A673 (cell line): ENCODE data around the gene PHF14. TPM values are rescaled to one million over a fixed set of nuclear protein-coding genes. Genes with fewer than 3 reads are reported as not detected.
"Not testable (repeated sequence)": the region's sequence is repeated elsewhere in the genome, so short reads cannot be mapped to it uniquely, and the experiment has no call there.

Source experiments
- BruUV-seq: library from RNA; stranded (reverse); fragments of 400-500 nt; replicated peaks from 2 replicates; lab custom pipeline; 2021; lab: Mats Ljungman, UMichigan
- CTCF ChIA-PET: fragments of 300-600 bp; sonication (Branson Sonifier 250); formaldehyde crosslinking; loops from one replicate; lab custom pipeline; 2022; ENCODE audit warnings: antibody characterized with exemption; lab: Charles Lee
- POLR2A ChIA-PET: fragments of 300-600 bp; sonication (Branson Sonifier 250); formaldehyde crosslinking; loops from one replicate; lab custom pipeline; 2022; ENCODE audit warnings: antibody characterized with exemption; ENCODE audit not compliant: low non-redundant PET; lab: Charles Lee
- DNase-seq: peaks from one replicate; pipeline ENCODE4 v3.0.0-alpha.2; 2015; ENCODE audit warnings: low spot score
- H3K27ac ChIP-seq: fragments of 200-600 bp; sonication (generic); 2 replicates; pipeline ENCODE4 v1.5.1; 2016; ENCODE audit warnings: mixed run types, low read depth, mild to moderate bottlenecking, mixed read lengths, antibody characterized with exemption, low read length; ENCODE audit not compliant: poor library complexity, severe bottlenecking
- H3K27me3 ChIP-seq: fragments of 200-600 bp; sonication (generic); replicated peaks from 2 replicates; pipeline ENCODE4 v1.6.1; 2017; ENCODE audit warnings: mixed run types, low read depth, mild to moderate bottlenecking, mixed read lengths, antibody characterized with exemption, low read length; ENCODE audit not compliant: insufficient read depth, poor library complexity
- H3K36me3 ChIP-seq: fragments of 200-600 bp; sonication (generic); 2 replicates; pipeline ENCODE4 v1.6.1; 2016; ENCODE audit warnings: mixed run types, mild to moderate bottlenecking, mixed read lengths, antibody characterized with exemption, low read length; ENCODE audit not compliant: insufficient read depth, poor library complexity, severe bottlenecking
- H3K4me1 ChIP-seq: fragments of 200-600 bp; sonication (generic); 2 replicates; pipeline ENCODE4 v1.6.1; 2017; ENCODE audit warnings: mixed run types, mild to moderate bottlenecking, mixed read lengths, antibody characterized with exemption, low read length; ENCODE audit not compliant: insufficient read depth, poor library complexity, severe bottlenecking
- H3K4me3 ChIP-seq: fragments of 200-600 bp; sonication (generic); 2 replicates; pipeline ENCODE4 v1.5.1; 2016; ENCODE audit warnings: low read depth, mixed run types, mild to moderate bottlenecking, mixed read lengths, low read length; ENCODE audit not compliant: poor library complexity, severe bottlenecking
- H3K9me3 ChIP-seq: fragments of 200-600 bp; sonication (generic); 2 replicates; pipeline ENCODE4 v1.6.1; 2016; ENCODE audit warnings: mixed run types, low read depth, mild to moderate bottlenecking, mixed read lengths, antibody characterized with exemption, low read length; ENCODE audit not compliant: poor library complexity, severe bottlenecking
- CTCF ChIP-seq: fragments of 300-800, 200-600 bp; sonication (generic); conservative IDR thresholded peaks from 2 replicates; pipeline ENCODE4 v1.5.1; 2017; ENCODE audit warnings: low read depth, mild to moderate bottlenecking, antibody characterized with exemption, low read length, moderate library complexity, mixed read lengths
- EZH2 ChIP-seq: fragments of 200-600 bp; sonication (generic); IDR thresholded peaks from 2 replicates; pipeline ENCODE4 v1.6.1; 2017; ENCODE audit warnings: borderline replicate concordance, low read depth, mild to moderate bottlenecking, mixed read lengths, antibody characterized with exemption, low read length; ENCODE audit not compliant: poor library complexity, severe bottlenecking
- intact Hi-C: fragments of 100-400 bp; cut with micrococcal nuclease; formaldehyde crosslinking; loops from one replicate; pipeline ENCODE4 v1.10.0; 2022; ENCODE audit not compliant: unreplicated experiment
- total RNA-seq: library from RNA; stranded (reverse); gene quantifications from 2 replicates; pipeline ENCODE4 v1.2.3, GENCODE V29; 2021

PHF14 gene
- total RNA-seq, 1 experiment from 2014 or later = 79.5 TPM

GRCh38 chr7:10973942-10974911 lies 555 bp downstream of the PHF14 start:
- no peaks in the 10 kb centered on the region for H3K27me3 ChIP-seq
- BruUV-seq = TSS peak; percentile 31
- intact Hi-C loops = loop anchor here (2.0 kb wide), 1 partner anchor 33 kb away; a partner anchor contains a TSS
- H3K4me1 ChIP-seq = peaks cover 12% of the 10 kb centered on the region
- ChIA-PET CTCF (no interaction called here), POLR2A (interaction anchor here (0.7 kb wide), 1 partner anchor 13 kb away, joined by 4 read pairs; no protein-coding TSS in a partner anchor)
- peak overlapping the region; percentile 82 for H3K4me3 ChIP-seq
- peak overlapping the region; percentile 88 for H3K27ac ChIP-seq
- H3K9me3 ChIP-seq = no peaks in the 10 kb centered on the region
- peaks cover 11% of the 10 kb centered on the region for H3K36me3 ChIP-seq
- peak; percentile 33 for DNase-seq
- no peak for TF ChIP-seq CTCF
- no peak for TF ChIP-seq EZH2

GRCh38 chr7:10977113-10977512 lies 3.4 kb downstream of the PHF14 start:
- H3K36me3 ChIP-seq = peaks cover 26% of the 10 kb centered on the region
- ChIA-PET CTCF (no interaction called here), POLR2A (no interaction called here)
- H3K9me3 ChIP-seq = no peaks in the 10 kb centered on the region
- no peak overlapping the region for H3K27ac ChIP-seq
- no peaks in the 10 kb centered on the region for H3K27me3 ChIP-seq
- no TSS peak for BruUV-seq
- intact Hi-C loops = no loop called here
- no peak for DNase-seq
- no peak for TF ChIP-seq EZH2
- no peak for TF ChIP-seq CTCF
- peaks cover 12% of the 10 kb centered on the region for H3K4me1 ChIP-seq
- no peak overlapping the region for H3K4me3 ChIP-seq

GRCh38 chr7:10981317-10981716 lies 7.6 kb downstream of the PHF14 start:
- BruUV-seq = no TSS peak
- H3K36me3 ChIP-seq = peaks cover 37% of the 10 kb centered on the region
- H3K9me3 ChIP-seq = no peaks in the 10 kb centered on the region
- no peak overlapping the region for H3K27ac ChIP-seq
- no peaks in the 10 kb centered on the region for H3K27me3 ChIP-seq
- intact Hi-C loops = no loop called here
- no peaks in the 10 kb centered on the region for H3K4me1 ChIP-seq
- ChIA-PET CTCF (no interaction called here), POLR2A (no interaction called here)
- TF ChIP-seq EZH2 = no peak
- TF ChIP-seq CTCF = no peak
- no peak overlapping the region for H3K4me3 ChIP-seq
- no peak for DNase-seq

GRCh38 chr7:10990748-10991147 lies 17.1 kb downstream of the PHF14 start:
- POLR2A ChIA-PET, H3K9me3 ChIP-seq, H3K27me3 ChIP-seq, H3K27ac ChIP-seq, CTCF ChIA-PET, BruUV-seq, H3K4me3 ChIP-seq, H3K4me1 ChIP-seq, intact Hi-C loops, DNase-seq: not testable (repeated sequence)
- H3K36me3 ChIP-seq = peaks cover 24% of the 10 kb centered on the region

- DNase-seq, H3K27ac ChIP-seq, BruUV-seq, intact Hi-C loops, POLR2A ChIA-PET, H3K9me3 ChIP-seq, H3K27me3 ChIP-seq, H3K4me1 ChIP-seq, H3K4me3 ChIP-seq, CTCF ChIA-PET: not testable (repeated sequence)
- H3K36me3 ChIP-seq = peaks cover 20% of the 10 kb centered on the region
Measured at GRCh38 chr7:10995482-10996166, 22.0 kb downstream of the PHF14 start.
